Activated CD8-positive, alpha-beta memory T cell treated with anti-CD3 and anti-CD28 coated beads, Interleukin-2, amount 50 U/mL, for 48 hours (primary cell): ENCODE data around the gene ITGB1.

Source experiments
- DNase-seq: peaks from one replicate; pipeline ENCODE4 v3.0.0-alpha.2; 2020

ITGB1 gene

GRCh38 chr10:32865170-32865569 is 92.9 kb downstream of the ITGB1 start:
- no peak for DNase-seq

GRCh38 chr10:32854435-32854834 is 103.6 kb downstream of the ITGB1 start:
- no peak for DNase-seq

GRCh38 chr10:32851301-32851700 is 106.7 kb downstream of the ITGB1 start:
- no peak for DNase-seq
